Epithelial cell of proximal tubule (primary cell): ENCODE results near the gene ARID4B. TPM values are rescaled to one million over a fixed set of nuclear protein-coding genes. Genes with fewer than 3 reads are reported as not detected.

Source experiments
- DNase-seq: peaks from one replicate; pipeline ENCODE4 v3.0.0-alpha.2; 2011; ENCODE audit warnings: low read depth
- H3K4me3 ChIP-seq: 2 replicates; pipeline ENCODE4 v1.5.1; 2011; ENCODE audit warnings: low read depth, mild to moderate bottlenecking, low read length
- total RNA-seq: library from RNA; depleted of rRNA; stranded (reverse); fragments of >200 nt; gene quantifications from 2 replicates; pipeline ENCODE4 v1.2.3, GENCODE V29; 2015
- TF ChIP-seq, protein P1 (sequence below): conservative IDR thresholded peaks from 2 replicates; pipeline ENCODE4 v1.5.1; 2012; ENCODE audit warnings: low read depth, mild to moderate bottlenecking, low read length

ARID4B gene
- total RNA-seq, 1 donor from 2014 or later, result 13.8 TPM

- no peak overlapping the region for H3K4me3 ChIP-seq
- no peak for DNase-seq
- TF ChIP-seq, protein P1, sequence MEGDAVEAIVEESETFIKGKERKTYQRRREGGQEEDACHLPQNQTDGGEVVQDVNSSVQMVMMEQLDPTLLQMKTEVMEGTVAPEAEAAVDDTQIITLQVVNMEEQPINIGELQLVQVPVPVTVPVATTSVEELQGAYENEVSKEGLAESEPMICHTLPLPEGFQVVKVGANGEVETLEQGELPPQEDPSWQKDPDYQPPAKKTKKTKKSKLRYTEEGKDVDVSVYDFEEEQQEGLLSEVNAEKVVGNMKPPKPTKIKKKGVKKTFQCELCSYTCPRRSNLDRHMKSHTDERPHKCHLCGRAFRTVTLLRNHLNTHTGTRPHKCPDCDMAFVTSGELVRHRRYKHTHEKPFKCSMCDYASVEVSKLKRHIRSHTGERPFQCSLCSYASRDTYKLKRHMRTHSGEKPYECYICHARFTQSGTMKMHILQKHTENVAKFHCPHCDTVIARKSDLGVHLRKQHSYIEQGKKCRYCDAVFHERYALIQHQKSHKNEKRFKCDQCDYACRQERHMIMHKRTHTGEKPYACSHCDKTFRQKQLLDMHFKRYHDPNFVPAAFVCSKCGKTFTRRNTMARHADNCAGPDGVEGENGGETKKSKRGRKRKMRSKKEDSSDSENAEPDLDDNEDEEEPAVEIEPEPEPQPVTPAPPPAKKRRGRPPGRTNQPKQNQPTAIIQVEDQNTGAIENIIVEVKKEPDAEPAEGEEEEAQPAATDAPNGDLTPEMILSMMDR, result no peak
Observed at GRCh38 chr1:235138821-235139220, 189.2 kb downstream of the ARID4B start.

DNA sequence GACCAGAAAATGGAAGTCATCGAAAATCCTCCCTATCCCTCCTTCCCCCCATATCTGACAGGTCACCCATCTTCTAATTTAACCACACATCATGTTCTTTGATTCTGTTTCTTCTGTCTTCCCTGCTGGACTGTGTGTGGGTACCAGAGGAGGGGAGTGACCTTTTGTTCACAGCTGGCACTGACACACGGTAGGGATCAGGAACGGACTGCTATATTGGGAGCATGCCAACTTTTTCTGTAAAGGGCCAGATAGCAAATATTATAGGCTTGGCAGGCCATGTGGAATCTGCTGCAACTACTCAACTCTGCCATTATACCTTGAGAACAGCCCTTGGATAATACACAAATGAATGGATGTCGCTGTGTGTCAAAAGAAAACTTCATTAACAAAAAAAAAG, 191.9 kb downstream of the ARID4B start:
- H3K4me3 ChIP-seq, result no peak overlapping the region
- DNase-seq, result no peak
- TF ChIP-seq, protein P1, result no peak

DNA sequence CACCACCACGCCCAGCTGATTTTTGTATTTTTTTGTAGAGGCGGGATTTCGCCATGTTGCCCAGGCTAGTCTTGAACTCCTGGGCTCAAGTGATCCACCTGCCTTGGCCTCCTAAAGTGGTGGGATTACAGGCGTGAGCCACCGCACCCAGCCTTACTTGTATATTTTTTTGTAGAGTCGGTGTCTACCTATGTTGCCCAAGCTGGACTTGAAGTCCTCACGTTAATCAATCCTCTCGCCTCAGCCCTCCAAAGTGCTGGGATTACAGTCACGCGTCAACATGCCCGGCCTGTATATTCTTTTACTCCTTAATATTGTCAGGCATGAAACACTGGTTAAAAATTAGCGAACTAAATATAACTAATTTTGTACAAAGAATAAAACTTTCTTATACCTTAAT, 193.8 kb downstream of the ARID4B start:
- no peak for DNase-seq
- H3K4me3 ChIP-seq, result no peak overlapping the region
- TF ChIP-seq, protein P1, result no peak

- TF ChIP-seq, protein P1, result no peak
- no peak overlapping the region for H3K4me3 ChIP-seq
- DNase-seq, result no peak
Observed at GRCh38 chr1:235133086-235133485, 194.9 kb downstream of the ARID4B start.

DNA sequence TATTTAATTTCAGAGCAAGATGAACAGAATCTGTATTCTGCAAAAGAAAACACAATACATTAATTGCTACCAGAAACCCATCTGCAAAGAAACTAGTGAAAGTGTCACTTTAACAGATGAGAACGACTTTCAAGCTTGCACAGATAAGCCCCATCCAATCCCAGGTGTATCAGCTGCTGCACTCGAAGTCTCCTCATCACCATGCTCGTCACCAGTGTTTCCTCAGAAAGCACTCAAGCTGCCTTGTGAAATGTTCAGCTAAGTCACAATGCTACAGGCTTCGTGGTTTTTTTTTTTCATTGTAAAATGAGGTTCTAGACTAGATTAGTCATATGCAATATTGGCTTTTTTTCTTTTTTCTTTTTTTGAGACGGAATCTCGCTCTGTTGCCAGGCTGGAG, 196.0 kb downstream of the ARID4B start:
- TF ChIP-seq, protein P1, result no peak
- H3K4me3 ChIP-seq, result no peak overlapping the region
- no peak for DNase-seq

GRCh38 chr1:235130766-235131270, 197.2 kb downstream of the ARID4B start:
- TF ChIP-seq, protein P1, result no peak
- no peak overlapping the region for H3K4me3 ChIP-seq
- no peak for DNase-seq

DNA sequence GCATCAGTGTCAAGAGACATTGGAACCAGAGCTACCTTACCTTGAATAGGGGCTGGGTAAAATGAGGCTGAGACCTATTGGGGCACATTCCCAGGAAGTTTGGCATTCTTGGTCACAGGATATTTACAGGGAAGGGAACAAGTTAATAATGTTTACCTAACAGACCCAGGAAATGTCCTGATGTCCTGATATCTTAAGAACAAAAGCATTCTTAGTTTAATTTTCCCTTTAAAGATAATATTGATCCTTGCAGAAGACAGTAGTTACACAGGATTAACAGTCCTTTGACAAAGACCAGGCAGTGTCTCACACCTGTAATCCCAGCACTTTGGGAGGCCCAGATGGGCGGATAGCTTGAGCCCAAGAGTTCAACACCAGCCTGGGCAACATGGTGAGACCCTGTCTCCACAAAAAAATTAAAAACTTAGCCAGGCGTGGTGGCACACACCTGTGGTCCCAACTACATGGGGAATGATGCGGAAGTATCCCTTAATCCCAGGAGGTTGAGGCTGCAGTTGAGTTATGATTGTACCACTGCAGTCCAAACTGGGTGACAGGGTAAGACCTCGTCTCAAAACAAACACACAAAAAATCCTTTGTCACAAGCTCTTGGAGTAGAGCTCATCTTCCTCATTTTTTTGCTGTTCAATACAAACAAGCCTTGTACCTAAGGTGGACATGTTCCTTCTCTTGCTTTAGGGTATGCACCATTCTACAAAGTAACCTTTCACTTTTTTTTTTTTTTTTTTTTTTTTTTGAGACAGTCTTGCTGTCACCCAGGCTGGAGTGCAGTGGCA, 198.0 kb downstream of the ARID4B start:
- no peak for DNase-seq
- no peak overlapping the region for H3K4me3 ChIP-seq
- TF ChIP-seq, protein P1, result no peak
